ENCODE data around the gene CENPX.
"Not testable (repeated sequence)": the region's sequence is repeated elsewhere in the genome, so short reads cannot be mapped to it uniquely, and the experiment has no call there.

The CENPX gene

GRCh38 chr17:82038796-82039409 lies 16.2 kb upstream of the CENPX start:
- not testable (repeated sequence) for DNase-seq

GRCh38 chr17:82037889-82038195 lies 15.2 kb upstream of the CENPX start:
- no peak for DNase-seq

- DNase-seq: peak; percentile 96
Observed at GRCh38 chr17:82037092-82037888, 14.6 kb upstream of the CENPX start, which contains the start of gene DCXR. DCXR (minus strand) TSS chr17:82037697; CDS start chr17:82037682, 15 bp downstream.

- DNase-seq: peak in 1 of 2 donors; percentile 6
Observed at GRCh38 chr17:82036634-82037091, 14.0 kb upstream of the CENPX start.

- no peak for DNase-seq
Observed at GRCh38 chr17:82035956-82036633, 13.4 kb upstream of the CENPX start.

- DNase-seq: no peak
Observed at GRCh38 chr17:82035488-82035887, 12.8 kb upstream of the CENPX start.

GRCh38 chr17:82034371-82035011 lies 11.8 kb upstream of the CENPX start:
- no peak for DNase-seq

- no peak for DNase-seq
Observed at GRCh38 chr17:82033359-82034085, 10.8 kb upstream of the CENPX start.

GRCh38 chr17:82031885-82032627 lies 9.4 kb upstream of the CENPX start:
- peak in 1 of 2 donors; percentile 49 for DNase-seq

- no peak for DNase-seq
Observed at GRCh38 chr17:82031303-82031884, 8.7 kb upstream of the CENPX start, which contains the start of gene RAC3. RAC3 (plus strand) TSS chr17:82031678; CDS start chr17:82031762, 84 bp downstream.

- DNase-seq: peak; percentile 79 to 86
Observed at GRCh38 chr17:82030470-82031302, 8.0 kb upstream of the CENPX start.

- no peak for DNase-seq
Observed at GRCh38 chr17:82029990-82030469, 7.4 kb upstream of the CENPX start.

- no peak for DNase-seq
Observed at GRCh38 chr17:82029391-82029790, 6.7 kb upstream of the CENPX start.

- DNase-seq: no peak
Observed at GRCh38 chr17:82028966-82029365, 6.3 kb upstream of the CENPX start.

- DNase-seq: no peak
Observed at GRCh38 chr17:82028246-82028645, 5.6 kb upstream of the CENPX start.

- no peak for DNase-seq
Observed at GRCh38 chr17:82025401-82026107, 2.9 kb upstream of the CENPX start.

- no peak for DNase-seq
Observed at GRCh38 chr17:82024859-82025258, 2.2 kb upstream of the CENPX start.

GRCh38 chr17:82023447-82024241 lies 966 bp upstream of the CENPX start:
- DNase-seq: no peak

GRCh38 chr17:82022981-82023446 lies 336 bp upstream of the CENPX start, which contains the start of gene LRRC45:
LRRC45 (plus strand) TSS chr17:82023305; CDS start chr17:82023644, 339 bp downstream.
- peak; percentile 100 for DNase-seq

Data from CD4-positive, alpha-beta T cell treated with Interferon alpha-2 for 1 hour (primary cell).